BLaER1 (cell line): ENCODE data around the gene PRSS50.

Source experiments
- H3K27ac ChIP-seq: shearing (Covaris generic); formaldehyde crosslinking; 2 replicates; pipeline ENCODE4 v1.8.1; 2022
- H3K27me3 ChIP-seq: shearing (Covaris generic); formaldehyde crosslinking; 2 replicates; pipeline ENCODE4 v1.8.1; 2022
- H3K36me3 ChIP-seq: shearing (Covaris generic); formaldehyde crosslinking; 2 replicates; pipeline ENCODE4 v1.8.1; 2022
- H3K4me1 ChIP-seq: shearing (Covaris generic); formaldehyde crosslinking; 2 replicates; pipeline ENCODE4 v1.8.1; 2022
- H3K4me2 ChIP-seq: shearing (Covaris generic); formaldehyde crosslinking; 2 replicates; pipeline ENCODE4 v1.8.1; 2022
- H3K4me3 ChIP-seq: shearing (Covaris generic); formaldehyde crosslinking; 2 replicates; pipeline ENCODE4 v1.8.1; 2022
- H3K9ac ChIP-seq: shearing (Covaris generic); formaldehyde crosslinking; 2 replicates; pipeline ENCODE4 v1.8.1; 2022
- H3K9me3 ChIP-seq: shearing (Covaris generic); formaldehyde crosslinking; 2 replicates; pipeline ENCODE4 v1.8.1; 2022
- H4K20me1 ChIP-seq: shearing (Covaris generic); formaldehyde crosslinking; 2 replicates; pipeline ENCODE4 v1.8.1; 2022
- Cebpa-rat ChIP-seq: shearing (Covaris generic); IDR thresholded peaks from 2 replicates; pipeline ENCODE4 v1.8.1; 2022

The PRSS50 gene

DNA sequence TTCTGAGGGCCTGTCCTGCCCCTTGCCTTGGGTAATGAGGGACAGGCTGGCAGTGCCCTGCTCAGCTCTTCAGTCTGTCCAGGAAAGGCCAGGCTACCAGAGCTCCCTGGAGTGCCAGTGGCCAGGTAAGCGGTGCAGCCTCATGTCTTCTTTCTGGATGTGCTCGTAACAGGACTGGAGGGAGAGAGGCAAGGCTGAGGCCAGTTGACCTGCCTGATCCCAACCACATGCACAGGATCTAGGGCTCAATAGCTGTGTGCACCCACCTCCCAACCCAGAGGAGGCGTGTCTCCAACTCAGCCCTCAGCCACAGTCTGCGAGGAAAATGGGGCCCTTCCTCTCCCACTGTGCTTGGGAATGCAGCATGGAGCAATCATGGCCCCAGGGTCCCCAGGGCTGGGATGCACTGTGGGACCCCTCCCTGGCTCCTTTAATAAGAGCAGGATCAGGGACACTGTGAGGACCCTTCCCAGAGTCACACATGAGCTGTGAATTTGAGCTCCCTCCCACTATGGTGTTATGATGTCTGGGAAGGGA, 46.7 kb downstream of the PRSS50 start:
- H3K27ac ChIP-seq, result no peak overlapping the region
- no peaks in the 10 kb centered on the region for H4K20me1 ChIP-seq
- no peaks in the 10 kb centered on the region for H3K27me3 ChIP-seq
- no peaks in the 10 kb centered on the region for H3K9me3 ChIP-seq
- H3K4me3 ChIP-seq, result no peak overlapping the region
- no peak overlapping the region for H3K9ac ChIP-seq
- H3K36me3 ChIP-seq, result no peaks in the 10 kb centered on the region
- TF ChIP-seq Cebpa-rat, result no peak
- peak overlapping the region; percentile 19; the same call in 1 of the 2 replicates for H3K4me2 ChIP-seq
- peaks cover 15% of the 10 kb centered on the region for H3K4me1 ChIP-seq

- Histone ChIP-seq H3K36me3 (no peaks in the 10 kb centered on the region), H3K27me3 (no peaks in the 10 kb centered on the region), H3K9ac (no peak overlapping the region), H4K20me1 (no peaks in the 10 kb centered on the region), H3K9me3 (no peaks in the 10 kb centered on the region), H3K4me1 (peaks cover 16% of the 10 kb centered on the region), H3K4me2 (peak overlapping the region; percentile 19; the same call in 1 of the 2 replicates), H3K27ac (no peak overlapping the region), H3K4me3 (no peak overlapping the region)
- no peak for TF ChIP-seq Cebpa-rat
Measured at GRCh38 chr3:46670000-46670890, 47.4 kb downstream of the PRSS50 start.

DNA sequence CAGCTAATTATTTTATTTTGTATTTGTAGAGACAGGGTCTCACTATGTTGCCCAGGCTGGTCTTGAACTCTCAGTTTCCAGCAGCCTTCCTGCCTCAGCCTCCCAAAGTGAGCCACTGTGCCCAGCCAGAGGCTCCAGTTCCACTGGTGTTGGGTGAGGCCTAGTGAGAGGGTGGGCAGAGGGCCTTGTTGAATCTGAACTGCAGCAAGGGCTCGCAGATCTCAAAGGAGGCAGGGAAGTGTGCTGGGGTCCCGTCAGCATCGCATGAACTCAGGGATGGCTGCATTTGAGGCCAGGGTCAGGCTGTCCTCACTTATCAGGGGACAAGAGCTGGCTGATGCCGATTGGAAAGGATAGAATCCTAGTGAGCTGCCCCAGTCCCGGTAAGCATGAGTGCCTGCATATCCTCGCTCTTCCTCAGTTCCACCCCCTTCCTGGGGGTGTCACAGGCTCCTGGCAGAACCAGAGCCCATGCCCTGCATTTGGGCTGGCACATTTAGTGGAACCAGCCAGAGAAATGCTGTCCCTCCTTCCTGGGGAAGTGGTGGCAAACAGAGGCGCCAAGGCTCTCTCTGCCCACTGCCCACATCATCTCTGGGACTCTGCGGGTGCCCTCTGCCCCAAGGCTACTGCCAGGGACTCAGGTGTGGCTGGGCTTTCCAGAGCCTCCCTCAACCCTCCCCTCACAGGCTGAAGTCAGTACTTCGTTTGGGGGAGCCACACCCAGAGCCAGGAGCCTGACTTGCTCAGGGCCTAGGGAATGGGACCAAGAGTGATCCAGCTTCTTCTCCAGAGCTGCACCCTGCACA, 48.3 kb downstream of the PRSS50 start:
- Histone ChIP-seq H3K36me3 (no peaks in the 10 kb centered on the region), H3K4me1 (peaks cover 16% of the 10 kb centered on the region), H3K9me3 (no peaks in the 10 kb centered on the region), H4K20me1 (no peaks in the 10 kb centered on the region), H3K27ac (no peak overlapping the region), H3K9ac (no peak overlapping the region), H3K4me3 (no peak overlapping the region), H3K27me3 (no peaks in the 10 kb centered on the region), H3K4me2 (no peak overlapping the region)
- TF ChIP-seq Cebpa-rat, result no peak

DNA sequence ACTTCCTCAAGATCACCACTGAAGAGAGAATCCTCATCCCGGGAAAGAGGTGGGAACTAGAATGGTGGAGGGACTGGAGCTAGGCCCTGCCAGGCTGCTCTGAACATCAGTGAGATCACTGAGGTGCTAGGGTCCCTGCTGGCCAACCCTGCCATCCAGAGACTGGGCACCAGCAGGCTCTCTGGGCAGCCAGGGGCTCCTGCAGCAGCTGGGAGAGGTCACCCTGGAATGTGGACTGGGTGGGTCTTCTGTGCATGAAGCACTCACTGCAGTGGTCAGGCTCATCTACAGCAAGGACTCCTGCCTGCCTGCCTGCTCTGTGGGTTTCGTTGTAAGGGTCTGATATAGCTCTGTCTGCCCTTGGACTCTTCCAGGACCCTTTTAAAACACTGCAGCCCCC, 49.1 kb downstream of the PRSS50 start:
- Histone ChIP-seq H4K20me1 (no peaks in the 10 kb centered on the region), H3K27ac (no peak overlapping the region), H3K36me3 (no peaks in the 10 kb centered on the region), H3K9ac (no peak overlapping the region), H3K9me3 (no peaks in the 10 kb centered on the region), H3K4me3 (no peak overlapping the region), H3K4me2 (no peak overlapping the region), H3K27me3 (no peaks in the 10 kb centered on the region), H3K4me1 (peaks cover 22% of the 10 kb centered on the region)
- TF ChIP-seq Cebpa-rat, result no peak

DNA sequence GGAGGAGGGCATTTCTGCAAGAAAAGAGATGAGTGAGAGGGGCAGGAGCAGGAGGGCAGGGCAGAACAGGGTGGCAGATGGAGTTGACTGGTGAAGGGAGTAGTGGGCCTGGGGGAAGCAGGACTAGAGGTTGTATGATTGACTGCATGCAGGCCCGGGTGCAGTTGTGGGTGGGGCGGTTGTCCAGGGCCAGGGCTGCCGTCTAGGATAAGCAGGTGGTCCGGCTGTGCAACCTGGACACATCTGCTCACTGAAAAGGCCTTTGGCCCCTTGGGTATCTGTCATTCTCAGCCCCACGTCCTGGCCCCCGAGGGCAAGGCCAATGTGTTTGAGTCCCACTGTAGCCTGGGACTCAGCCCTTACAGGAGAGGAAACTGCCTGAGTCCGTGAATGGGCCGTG, 49.6 kb downstream of the PRSS50 start:
- H3K27ac ChIP-seq, result no peak overlapping the region
- H3K4me2 ChIP-seq, result no peak overlapping the region
- peaks cover 24% of the 10 kb centered on the region for H3K4me1 ChIP-seq
- no peak for TF ChIP-seq Cebpa-rat
- no peak overlapping the region for H3K4me3 ChIP-seq
- no peaks in the 10 kb centered on the region for H4K20me1 ChIP-seq
- no peaks in the 10 kb centered on the region for H3K9me3 ChIP-seq
- H3K9ac ChIP-seq, result no peak overlapping the region
- no peaks in the 10 kb centered on the region for H3K27me3 ChIP-seq
- H3K36me3 ChIP-seq, result no peaks in the 10 kb centered on the region

DNA sequence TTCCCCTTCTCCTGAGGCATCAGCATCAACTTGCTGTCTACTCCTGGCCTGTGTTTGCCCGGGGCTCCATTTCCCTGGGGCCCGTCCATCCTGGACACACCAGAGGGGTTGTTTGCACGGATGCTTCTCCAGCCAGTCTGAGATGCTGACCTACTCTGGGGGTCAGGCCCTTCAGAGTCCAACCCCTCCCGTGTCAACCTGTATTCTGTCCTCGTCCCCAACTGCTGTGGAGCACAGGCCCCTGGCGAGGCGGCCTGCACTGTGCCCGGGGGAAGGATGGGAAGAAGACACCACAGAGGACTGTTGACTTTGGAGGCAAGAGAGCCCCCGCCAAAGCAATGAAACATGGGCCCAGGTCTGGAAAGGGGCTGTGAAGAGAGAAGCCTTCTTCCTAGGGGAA, 50.0 kb downstream of the PRSS50 start:
- no peak overlapping the region for H3K4me2 ChIP-seq
- TF ChIP-seq Cebpa-rat, result no peak
- H4K20me1 ChIP-seq, result no peaks in the 10 kb centered on the region
- no peak overlapping the region for H3K4me3 ChIP-seq
- no peaks in the 10 kb centered on the region for H3K36me3 ChIP-seq
- H3K4me1 ChIP-seq, result peaks cover 24% of the 10 kb centered on the region
- H3K9me3 ChIP-seq, result no peaks in the 10 kb centered on the region
- no peaks in the 10 kb centered on the region for H3K27me3 ChIP-seq
- no peak overlapping the region for H3K27ac ChIP-seq
- no peak overlapping the region for H3K9ac ChIP-seq

DNA sequence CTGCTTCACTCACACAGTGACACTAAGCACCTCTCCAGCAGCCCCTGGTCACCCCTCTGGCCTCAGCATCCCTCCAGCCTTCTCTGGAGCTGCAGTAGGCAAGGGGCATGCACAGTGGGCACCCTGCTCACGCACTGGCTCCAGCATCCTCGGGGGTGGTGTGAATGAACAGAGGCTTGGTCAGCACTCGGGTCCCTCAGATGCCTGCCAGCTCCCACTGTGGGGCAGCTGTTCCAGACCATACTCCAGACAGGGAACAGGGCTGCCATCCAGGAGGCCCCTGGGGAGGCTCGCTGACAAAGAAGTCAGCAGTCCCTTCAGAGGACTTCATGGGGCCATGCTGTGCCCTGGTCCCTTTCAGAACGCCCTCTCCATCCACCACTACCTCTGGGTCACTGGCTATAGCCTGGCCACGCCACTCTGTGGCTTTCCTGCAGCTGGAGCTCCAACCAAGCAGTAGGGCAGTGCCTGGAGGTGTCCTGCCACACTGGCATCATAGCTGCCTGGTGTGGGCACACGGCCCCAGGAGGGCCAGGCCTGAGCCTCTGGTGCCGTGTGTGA, 50.5 kb downstream of the PRSS50 start:
- no peaks in the 10 kb centered on the region for H3K27me3 ChIP-seq
- H4K20me1 ChIP-seq, result no peaks in the 10 kb centered on the region
- no peak overlapping the region for H3K27ac ChIP-seq
- no peak overlapping the region for H3K9ac ChIP-seq
- TF ChIP-seq Cebpa-rat, result no peak
- no peaks in the 10 kb centered on the region for H3K9me3 ChIP-seq
- H3K4me2 ChIP-seq, result no peak overlapping the region
- no peaks in the 10 kb centered on the region for H3K36me3 ChIP-seq
- H3K4me3 ChIP-seq, result no peak overlapping the region
- peaks cover 24% of the 10 kb centered on the region for H3K4me1 ChIP-seq

DNA sequence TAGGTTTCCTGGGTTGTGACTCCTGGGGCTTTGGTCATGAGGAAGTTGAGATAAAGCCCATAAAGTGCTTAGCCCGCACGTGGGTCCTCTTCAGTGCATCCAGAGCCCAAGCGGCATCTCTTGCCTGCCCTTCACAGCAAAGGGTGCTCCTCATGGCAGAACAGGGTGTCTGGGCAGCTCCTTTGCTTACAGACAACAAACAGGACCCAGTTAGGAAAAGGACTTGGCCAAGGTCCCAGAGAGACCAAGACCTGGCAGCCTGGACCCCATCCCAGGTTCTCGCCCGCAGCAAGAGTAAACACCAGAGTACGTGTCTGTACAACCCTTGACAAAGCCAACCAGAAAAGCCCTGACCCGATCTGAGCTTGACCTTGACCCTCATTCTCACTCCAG, 51.2 kb downstream of the PRSS50 start:
- Histone ChIP-seq H3K4me2 (no peak overlapping the region), H3K9ac (no peak overlapping the region), H3K4me3 (no peak overlapping the region), H3K27ac (no peak overlapping the region), H4K20me1 (no peaks in the 10 kb centered on the region), H3K9me3 (no peaks in the 10 kb centered on the region), H3K36me3 (no peaks in the 10 kb centered on the region), H3K4me1 (peaks cover 24% of the 10 kb centered on the region), H3K27me3 (no peaks in the 10 kb centered on the region)
- no peak for TF ChIP-seq Cebpa-rat

GRCh38 chr3:46665763-46666452, 51.8 kb downstream of the PRSS50 start:
- no peak for TF ChIP-seq Cebpa-rat
- Histone ChIP-seq H3K4me1 (peaks cover 25% of the 10 kb centered on the region), H3K9me3 (no peaks in the 10 kb centered on the region), H3K9ac (no peak overlapping the region), H3K4me2 (no peak overlapping the region), H4K20me1 (no peaks in the 10 kb centered on the region), H3K27ac (no peak overlapping the region), H3K4me3 (no peak overlapping the region), H3K27me3 (no peaks in the 10 kb centered on the region), H3K36me3 (no peaks in the 10 kb centered on the region)
